Right hindlimb (tissue), 1 donor: Measurements from ENCODE around the gene DDB1.
A peak's percentile ranks its signal among the peaks of the same experiment; 100 is the strongest.

Experiments used
- DNase-seq: peaks from one replicate; pipeline ENCODE4 v3.0.0-alpha.2; 2018

DDB1 gene

DNA sequence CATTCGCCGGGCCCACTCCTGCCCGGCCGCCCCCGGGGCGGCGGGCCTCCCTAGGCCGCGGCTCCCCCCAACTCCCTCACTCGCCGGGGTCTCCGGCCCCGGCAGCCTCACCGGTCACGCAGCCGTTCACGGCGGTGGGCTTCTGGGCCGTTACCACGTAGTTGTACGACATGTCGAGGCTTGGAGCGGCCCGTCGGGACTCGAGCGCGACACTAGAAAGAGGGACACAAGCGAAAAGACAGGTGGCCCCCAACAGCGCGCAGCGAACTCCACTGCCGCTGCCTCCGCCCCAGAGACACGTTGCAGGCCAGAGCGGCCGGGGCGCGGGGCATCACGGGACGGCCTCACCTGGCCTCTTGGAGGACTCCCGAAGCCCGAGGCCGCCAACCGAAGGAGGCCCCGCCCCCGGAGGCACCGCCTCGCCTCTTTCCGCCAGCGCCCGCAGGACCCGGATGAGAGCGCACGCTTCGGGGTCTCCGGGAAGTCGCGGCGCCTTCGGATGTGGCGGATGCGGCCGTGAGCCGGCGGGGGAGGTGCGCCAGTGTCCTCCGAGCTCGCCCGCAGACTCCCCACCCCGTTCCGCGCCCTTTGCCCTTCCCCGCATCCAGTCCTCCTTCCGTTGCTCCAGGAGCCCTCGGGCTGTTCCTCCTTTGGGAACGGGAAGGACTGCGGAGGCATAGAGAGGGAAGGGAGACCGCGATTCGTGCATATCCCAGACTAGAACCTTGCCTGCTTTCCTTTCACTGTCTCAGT, at the start of gene DDB1, which contains the start of gene TKFC:
DDB1 (minus strand) TSS at position 309 of the 753 bp plus-strand sequence; CDS start at position 172, 137 bp downstream.
TKFC (plus strand) TSS at position 432 of the 753 bp plus-strand sequence. CDS start 1,501 bp downstream, outside the sequence.
- peak; percentile 97 for DNase-seq

DNA sequence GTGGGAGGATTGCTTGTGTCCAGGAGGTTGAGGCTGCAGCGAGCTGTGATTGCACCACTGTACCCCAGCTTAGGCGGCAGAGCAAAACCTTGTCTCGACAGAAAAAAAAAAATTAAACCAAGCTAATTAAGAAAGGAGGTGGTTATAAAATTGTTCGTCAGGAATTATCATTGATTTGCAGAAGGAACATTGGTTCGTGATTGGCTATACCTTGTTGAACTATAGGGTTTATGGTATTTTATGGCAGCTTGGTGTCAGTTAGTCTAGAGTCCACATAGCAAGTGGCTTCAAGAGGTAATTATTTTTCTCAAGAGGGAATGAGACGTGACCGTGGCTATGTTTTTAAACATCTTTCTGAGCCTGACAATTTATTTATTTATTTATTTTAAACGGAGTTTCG, 48.0 kb upstream of the DDB1 start:
- no peak for DNase-seq

- no peak for DNase-seq
These were observed 45.9 kb upstream of the DDB1 start for GRCh38 chr11:61378713-61379313.

- DNase-seq: no peak
These were observed 44.7 kb upstream of the DDB1 start for GRCh38 chr11:61377461-61378160.

DNA sequence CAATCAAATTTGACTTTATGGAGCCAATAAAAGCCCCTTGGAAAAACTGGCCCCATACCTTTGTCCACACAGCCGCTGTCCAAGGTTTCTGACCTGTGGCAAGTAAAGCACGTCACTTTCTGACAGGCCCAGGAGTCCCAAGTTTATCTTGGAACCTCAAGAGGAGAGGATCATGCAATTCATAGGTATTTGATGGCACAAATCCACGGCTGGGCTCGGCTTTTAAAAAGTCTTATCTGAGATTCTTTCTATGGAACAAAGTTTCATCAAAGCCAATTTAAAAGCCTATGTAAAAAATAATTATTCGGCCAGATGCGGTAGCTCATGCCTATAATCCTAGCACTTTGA, 42.8 kb upstream of the DDB1 start:
- DNase-seq: no peak

DNA sequence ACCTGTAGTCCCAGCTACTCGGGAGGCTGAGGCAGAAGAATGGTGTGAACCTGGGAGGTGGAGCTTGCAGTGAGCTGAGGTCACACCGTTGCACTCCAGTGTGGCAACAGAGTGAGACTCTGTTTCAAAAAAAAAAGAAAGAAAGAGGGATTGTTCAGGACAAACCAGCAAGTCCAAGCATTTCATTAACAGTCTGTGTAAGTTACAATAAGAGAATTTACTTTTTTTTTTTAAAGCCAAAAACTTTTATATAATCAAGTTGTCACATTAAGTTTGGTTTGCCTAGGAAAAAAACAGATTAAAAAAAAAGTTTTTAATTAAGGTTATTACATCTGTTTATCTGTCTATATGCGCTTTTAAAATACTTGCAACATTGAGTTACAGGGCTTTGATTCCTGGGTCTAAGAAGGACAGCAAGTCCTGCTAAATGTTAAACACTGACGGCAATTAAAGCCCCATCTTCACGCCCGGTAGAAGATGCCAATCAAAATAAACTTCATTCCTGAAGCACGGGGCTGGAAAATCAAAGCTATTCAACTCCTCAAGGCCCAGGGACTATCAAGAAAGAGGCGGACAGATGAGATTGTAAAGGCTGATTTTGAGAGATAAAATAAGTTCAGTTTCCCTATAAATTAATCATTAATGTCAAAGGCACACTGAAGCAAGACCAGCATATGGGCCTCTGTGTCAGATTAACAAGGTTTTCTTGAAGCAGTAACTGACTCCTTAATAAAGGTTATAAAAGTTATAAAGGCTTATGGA, 39.9 kb upstream of the DDB1 start:
- DNase-seq: no peak

DNA sequence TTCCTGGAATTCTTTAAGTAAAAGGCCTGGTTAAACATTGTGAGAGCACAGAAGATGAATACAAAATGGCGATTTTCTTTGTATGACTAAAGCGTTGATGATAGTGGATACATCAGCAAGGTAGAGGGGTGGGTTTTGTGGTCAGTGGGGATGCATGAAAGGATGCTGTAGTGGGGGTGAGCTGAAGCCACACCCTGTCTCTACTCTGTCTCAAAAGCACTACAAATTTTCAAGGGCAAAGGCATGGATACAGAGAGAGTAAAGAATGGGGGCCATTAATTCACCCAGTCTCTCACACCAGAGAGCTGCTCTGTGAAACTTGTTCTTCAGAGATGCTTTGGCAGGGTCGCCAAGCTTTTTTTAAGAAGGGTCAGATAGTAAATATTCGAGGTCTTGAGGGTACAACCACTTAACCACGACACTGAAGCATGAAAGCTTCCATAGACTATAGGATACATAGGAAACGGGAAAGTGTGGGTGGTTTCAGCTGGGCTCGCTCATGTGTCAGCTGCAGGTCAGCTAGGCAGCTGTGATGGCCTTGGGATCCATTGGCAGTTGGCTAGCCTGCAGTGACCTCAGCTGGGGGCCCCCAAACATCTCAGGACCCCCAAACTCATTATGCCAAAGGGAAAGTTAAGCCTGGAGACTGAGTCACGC, 37.6 kb upstream of the DDB1 start:
- DNase-seq: no peak

DNA sequence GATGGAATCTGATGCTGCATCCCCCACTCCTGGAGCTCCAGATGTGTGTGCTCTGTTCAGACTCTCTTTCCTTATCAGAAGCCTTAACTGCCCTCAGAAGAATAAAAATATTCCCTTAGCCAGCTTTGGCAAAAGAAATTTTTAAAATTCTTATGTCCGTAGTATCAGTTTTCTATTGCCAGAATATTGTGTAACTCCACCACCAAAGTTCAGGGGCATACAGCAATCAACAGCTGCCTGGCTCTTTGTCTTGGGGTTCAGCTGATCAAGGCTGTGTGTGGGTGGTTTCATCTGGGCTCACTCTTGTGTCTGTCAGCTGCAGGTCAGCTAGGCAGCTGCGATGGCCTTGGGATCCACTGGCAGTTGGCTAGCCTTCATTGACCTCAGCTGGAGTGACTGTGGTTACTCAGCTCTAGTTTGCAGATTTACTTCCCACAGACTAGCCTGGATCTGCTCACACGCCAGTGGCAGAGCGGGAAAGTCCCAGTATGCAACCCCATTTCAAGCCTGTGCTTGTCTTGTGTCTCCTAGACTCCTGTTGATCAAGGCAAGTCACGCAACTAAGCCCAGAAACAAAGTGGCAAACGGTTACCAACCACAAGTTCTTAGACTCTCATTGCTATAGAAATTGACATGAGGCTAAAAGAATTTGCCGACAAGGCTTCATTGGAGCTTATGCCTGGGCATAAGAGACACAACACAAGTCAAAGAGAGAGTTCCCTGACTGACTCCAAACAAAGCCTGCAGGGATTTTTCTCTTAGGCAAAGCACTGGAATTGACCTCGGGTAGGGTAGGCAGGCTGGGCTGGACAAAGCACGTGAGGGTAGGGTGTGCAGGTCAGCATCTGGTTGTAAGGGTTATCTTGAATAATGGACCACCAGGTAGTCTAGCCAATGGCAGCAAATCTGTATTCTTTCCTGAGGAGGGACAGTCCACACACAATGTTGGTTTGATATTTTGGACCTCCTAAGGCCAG, 36.8 kb upstream of the DDB1 start:
- DNase-seq: no peak

DNA sequence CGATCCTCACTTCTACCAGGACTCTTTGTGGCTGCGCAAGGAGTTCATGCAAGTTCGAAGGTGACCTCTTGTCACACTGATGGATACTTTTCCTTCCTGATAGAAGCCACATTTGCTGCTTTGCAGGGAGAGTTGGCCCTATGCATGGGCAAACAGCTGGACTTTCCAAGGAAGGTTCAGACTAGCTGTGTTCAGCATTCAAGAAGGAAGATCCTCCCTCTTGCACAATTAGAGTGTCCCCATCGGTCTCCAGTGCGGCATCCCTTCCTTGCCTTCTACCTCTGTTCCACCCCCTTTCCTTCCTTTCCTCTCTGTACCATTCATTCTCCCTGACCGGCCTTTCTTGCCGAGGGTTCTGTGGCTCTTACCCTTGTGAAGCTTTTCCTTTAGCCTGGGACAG, 35.7 kb upstream of the DDB1 start:
- no peak for DNase-seq

- DNase-seq: no peak
These were observed 34.5 kb upstream of the DDB1 start for GRCh38 chr11:61367406-61367805.

DNA sequence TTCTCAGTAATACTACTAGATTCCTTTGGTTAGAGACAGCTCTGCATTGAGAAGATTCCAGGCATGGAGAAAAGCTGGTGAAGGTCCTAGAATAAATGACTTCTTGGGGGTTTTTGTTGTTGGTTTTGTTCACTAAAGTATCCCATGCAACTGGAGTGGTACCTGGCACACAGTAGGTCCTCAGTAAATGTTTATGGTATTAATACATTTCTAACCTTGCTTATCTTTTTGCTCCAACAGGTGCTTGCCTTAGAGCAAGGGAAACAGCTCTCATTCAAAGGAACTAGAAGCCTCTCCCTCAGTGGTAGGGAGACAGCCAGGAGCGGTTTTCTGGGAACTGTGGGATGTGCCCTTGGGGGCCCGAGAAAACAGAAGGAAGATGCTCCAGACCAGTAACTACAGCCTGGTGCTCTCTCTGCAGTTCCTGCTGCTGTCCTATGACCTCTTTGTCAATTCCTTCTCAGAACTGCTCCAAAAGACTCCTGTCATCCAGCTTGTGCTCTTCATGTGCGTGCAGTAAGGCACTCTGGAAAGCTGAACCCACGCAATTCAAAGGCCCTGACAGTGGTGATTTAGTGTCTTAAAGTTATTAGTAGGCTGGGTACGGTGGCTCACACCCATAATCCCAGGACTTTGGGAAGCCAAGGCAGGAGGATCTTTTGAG, 31.2 kb upstream of the DDB1 start:
- no peak for DNase-seq

GRCh38 chr11:61362542-61362875, 29.6 kb upstream of the DDB1 start:
- DNase-seq: no peak

- DNase-seq: peak; percentile 95
These were observed 29.0 kb upstream of the DDB1 start, which contains the start of the genes CYB561A3 and TMEM138 for GRCh38 chr11:61361741-61362541. CYB561A3 (minus strand) TSS chr11:61361882; CDS start chr11:61356713, 5,169 bp downstream. TMEM138 (plus strand) TSS chr11:61362374; CDS start chr11:61364391, 2,017 bp downstream.

DNA sequence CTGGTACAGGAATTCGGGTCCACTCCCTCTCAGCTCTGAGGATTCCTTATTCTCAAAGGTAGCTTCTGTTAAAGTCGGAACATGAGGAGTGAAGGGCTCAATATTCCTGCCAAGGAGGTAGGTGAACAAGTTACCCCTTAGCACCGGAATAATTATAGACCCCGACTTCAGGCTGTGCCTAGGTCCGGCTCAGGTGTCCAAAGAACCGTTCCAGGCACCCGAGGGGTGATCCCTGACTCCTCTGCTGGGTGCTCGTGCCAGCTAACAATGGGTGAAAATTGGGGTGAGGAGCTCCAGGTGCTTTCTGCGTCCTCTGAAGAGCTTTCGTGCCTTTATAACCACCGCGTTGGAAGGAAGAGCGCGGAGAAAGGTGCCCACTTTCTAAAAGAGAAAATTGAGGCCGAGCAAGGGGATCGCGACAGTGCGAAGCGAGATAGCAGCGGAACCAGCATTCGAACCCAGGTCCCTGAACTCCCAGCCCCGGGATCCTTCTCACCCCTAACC, 28.4 kb upstream of the DDB1 start:
- DNase-seq: no peak

- DNase-seq: no peak
These were observed 26.6 kb upstream of the DDB1 start for GRCh38 chr11:61359516-61359915.

DNA sequence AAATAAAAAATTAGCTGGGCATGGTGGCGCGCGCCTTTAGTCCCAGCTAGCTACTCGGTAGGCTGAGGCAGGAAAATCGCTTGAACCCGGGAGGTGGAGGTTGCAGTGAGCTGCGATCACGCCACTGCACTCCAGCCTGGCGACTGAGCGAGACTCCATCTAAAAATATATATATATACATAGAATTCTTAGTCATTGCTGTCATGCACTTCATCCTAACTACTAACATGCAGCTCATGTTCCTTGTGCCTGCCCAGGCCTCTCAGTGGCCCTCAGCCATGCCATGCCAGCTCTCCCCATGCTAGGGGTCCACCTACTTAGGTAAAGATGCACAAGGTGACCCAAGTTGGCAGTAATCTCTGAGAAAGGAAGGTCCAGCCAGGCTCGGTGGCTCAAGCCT, 25.7 kb upstream of the DDB1 start:
- no peak for DNase-seq

GRCh38 chr11:61357894-61358239, 25.0 kb upstream of the DDB1 start:
- DNase-seq: no peak

DNA sequence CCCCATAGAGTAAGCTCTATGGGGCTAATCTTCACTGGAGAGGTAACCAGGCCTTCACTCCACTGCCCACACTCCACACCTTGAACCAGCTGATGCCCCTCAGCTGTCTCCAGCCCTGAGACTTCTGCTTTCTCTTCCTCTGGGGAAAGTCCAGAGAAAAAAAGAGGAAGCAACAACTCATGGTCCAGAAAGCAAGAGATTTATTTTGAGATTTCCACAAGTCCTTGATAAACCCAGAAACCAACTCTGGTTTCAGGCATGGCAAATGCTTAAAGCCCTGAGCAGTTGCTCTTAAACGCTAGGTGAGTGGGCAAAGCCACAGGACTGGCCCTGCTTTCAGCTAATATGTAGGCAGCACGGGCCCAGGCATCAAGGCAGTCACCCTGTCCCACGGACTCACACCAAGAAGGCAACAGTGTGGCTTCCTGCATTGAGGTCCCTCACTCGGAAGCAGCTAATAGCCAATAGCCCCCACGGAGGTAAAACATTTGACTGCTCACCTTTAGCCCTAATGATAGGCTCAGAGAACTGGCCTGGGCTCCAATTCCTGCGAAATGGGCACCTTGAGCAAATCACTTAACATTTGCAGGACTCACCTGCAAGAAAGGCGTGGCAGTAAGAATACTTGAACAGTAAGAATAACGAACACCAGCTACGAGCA, 24.5 kb upstream of the DDB1 start:
- no peak for DNase-seq

- DNase-seq: no peak
These were observed 23.8 kb upstream of the DDB1 start for GRCh38 chr11:61356706-61357105.
